ENCODE measurements around the gene C14orf180. TPM values are rescaled to one million over a fixed set of nuclear protein-coding genes. Genes with fewer than 3 reads are reported as not detected.

C14orf180 gene
- total RNA-seq, 3 donors from 2014 or later (not counting 1 experiment from before 2014, with no cell fraction given): not detected

GRCh38 chr14:104609666-104610065 lies 30.1 kb downstream of the C14orf180 start:
- intact Hi-C loops (cut with micrococcal nuclease): no loop called here
- H3K27me3 Mint-ChIP-seq (ENCODE audit: low read depth in 2 of 2): peaks cover 43 to 53% of the 10 kb centered on the region in 2 donors
- no peak overlapping the region for H3K27ac ChIP-seq (ENCODE audit: low read length)
- H3K36me3 Mint-ChIP-seq: no peaks in the 10 kb centered on the region
- no peaks in the 10 kb centered on the region for H3K36me3 ChIP-seq (ENCODE audit: control insufficient read depth, insufficient read depth, low read length)
- no peaks in the 10 kb centered on the region for H3K9me3 ChIP-seq (ENCODE audit: control insufficient read depth, insufficient read depth, low read length)
- no peak overlapping the region for H3K4me3 Mint-ChIP-seq
- DNase-seq (no peak), ATAC-seq (no peak)
- 84% methylated on average over 7 of the region's 7 CpGs for WGBS (ENCODE audit: insufficient coverage)
- no peaks in the 10 kb centered on the region for H3K4me1 Mint-ChIP-seq
- H3K4me1 ChIP-seq (ENCODE audit: control insufficient read depth, insufficient read depth, low read length): no peaks in the 10 kb centered on the region
- no peak overlapping the region for H3K27ac Mint-ChIP-seq
- TF ChIP-seq, protein P1, sequence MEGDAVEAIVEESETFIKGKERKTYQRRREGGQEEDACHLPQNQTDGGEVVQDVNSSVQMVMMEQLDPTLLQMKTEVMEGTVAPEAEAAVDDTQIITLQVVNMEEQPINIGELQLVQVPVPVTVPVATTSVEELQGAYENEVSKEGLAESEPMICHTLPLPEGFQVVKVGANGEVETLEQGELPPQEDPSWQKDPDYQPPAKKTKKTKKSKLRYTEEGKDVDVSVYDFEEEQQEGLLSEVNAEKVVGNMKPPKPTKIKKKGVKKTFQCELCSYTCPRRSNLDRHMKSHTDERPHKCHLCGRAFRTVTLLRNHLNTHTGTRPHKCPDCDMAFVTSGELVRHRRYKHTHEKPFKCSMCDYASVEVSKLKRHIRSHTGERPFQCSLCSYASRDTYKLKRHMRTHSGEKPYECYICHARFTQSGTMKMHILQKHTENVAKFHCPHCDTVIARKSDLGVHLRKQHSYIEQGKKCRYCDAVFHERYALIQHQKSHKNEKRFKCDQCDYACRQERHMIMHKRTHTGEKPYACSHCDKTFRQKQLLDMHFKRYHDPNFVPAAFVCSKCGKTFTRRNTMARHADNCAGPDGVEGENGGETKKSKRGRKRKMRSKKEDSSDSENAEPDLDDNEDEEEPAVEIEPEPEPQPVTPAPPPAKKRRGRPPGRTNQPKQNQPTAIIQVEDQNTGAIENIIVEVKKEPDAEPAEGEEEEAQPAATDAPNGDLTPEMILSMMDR (IDR thresholded peaks at IDR 0.05): no peak
- H3K27me3 ChIP-seq (ENCODE audit: control insufficient read depth, insufficient read depth, low read length): peaks cover 3% of the 10 kb centered on the region
- H3K4me3 ChIP-seq (ENCODE audit: low read length): no peak overlapping the region
- H3K9me3 Mint-ChIP-seq: no peaks in the 10 kb centered on the region

GRCh38 chr14:104610749-104611310 lies 31.3 kb downstream of the C14orf180 start:
- TF ChIP-seq, protein P1 (IDR thresholded peaks at IDR 0.05): no peak
- H3K27me3 Mint-ChIP-seq (ENCODE audit: low read depth in 2 of 2): peaks cover 35 to 44% of the 10 kb centered on the region in 2 donors

DNA sequence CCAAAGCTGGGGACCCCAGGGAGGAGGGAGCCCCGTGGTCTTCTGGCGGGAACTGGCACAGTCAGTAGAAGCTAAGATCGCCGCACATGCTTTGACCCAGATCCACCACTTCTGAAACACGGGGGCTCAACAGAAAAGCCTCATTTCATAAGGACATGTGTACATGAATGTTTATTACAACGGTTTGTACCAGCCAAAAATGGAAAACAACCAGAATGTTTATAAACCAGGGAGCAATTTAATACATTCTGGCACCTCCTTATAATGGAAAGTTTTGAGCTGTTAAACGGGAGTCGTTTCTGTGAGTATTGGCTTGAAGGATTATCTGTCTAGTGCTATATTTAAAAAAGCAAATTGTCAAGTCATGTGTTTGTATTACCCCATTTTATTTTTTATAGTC lies 32.3 kb downstream of the C14orf180 start:
- H3K27ac Mint-ChIP-seq: no peak overlapping the region
- TF ChIP-seq, protein P1 (IDR thresholded peaks at IDR 0.05): no peak

More at GRCh38 chr14:104610749-104611310, 31.3 kb downstream of the C14orf180 start:
- no peaks in the 10 kb centered on the region for H3K36me3 Mint-ChIP-seq
- H3K9me3 Mint-ChIP-seq: no peaks in the 10 kb centered on the region
- H3K27ac Mint-ChIP-seq: no peak overlapping the region
- WGBS (ENCODE audit: insufficient coverage): 67% methylated on average over 4 of the region's 4 CpGs
- Histone ChIP-seq H3K27ac (ENCODE audit: low read length) (no peak overlapping the region), H3K9me3 (ENCODE audit: control insufficient read depth, insufficient read depth, low read length) (no peaks in the 10 kb centered on the region), H3K4me3 (ENCODE audit: low read length) (no peak overlapping the region), H3K36me3 (ENCODE audit: control insufficient read depth, insufficient read depth, low read length) (no peaks in the 10 kb centered on the region), H3K27me3 (ENCODE audit: control insufficient read depth, insufficient read depth, low read length) (peaks cover under 1% of the 10 kb centered on the region), H3K4me1 (ENCODE audit: control insufficient read depth, insufficient read depth, low read length) (no peaks in the 10 kb centered on the region)
- intact Hi-C loops (cut with micrococcal nuclease): no loop called here
- H3K4me3 Mint-ChIP-seq: no peak overlapping the region
- DNase-seq (no peak), ATAC-seq (no peak)
- H3K4me1 Mint-ChIP-seq: no peaks in the 10 kb centered on the region

More for the DNA sequence above, 32.3 kb downstream of the C14orf180 start:
- Mint-ChIP-seq H3K36me3 (no peaks in the 10 kb centered on the region), H3K27me3 (ENCODE audit: low read depth in 2 of 2) (peaks cover 29 to 37% of the 10 kb centered on the region in 2 donors), H3K9me3 (no peaks in the 10 kb centered on the region), H3K4me1 (no peaks in the 10 kb centered on the region), H3K4me3 (no peak overlapping the region)
- Histone ChIP-seq H3K36me3 (ENCODE audit: control insufficient read depth, insufficient read depth, low read length) (no peaks in the 10 kb centered on the region), H3K9me3 (ENCODE audit: control insufficient read depth, insufficient read depth, low read length) (no peaks in the 10 kb centered on the region), H3K4me3 (ENCODE audit: low read length) (no peak overlapping the region), H3K4me1 (ENCODE audit: control insufficient read depth, insufficient read depth, low read length) (no peaks in the 10 kb centered on the region), H3K27ac (ENCODE audit: low read length) (no peak overlapping the region), H3K27me3 (ENCODE audit: control insufficient read depth, insufficient read depth, low read length) (no peaks in the 10 kb centered on the region)
- intact Hi-C loops (cut with micrococcal nuclease): no loop called here
- no peak for DNase-seq
- no peak for ATAC-seq
- WGBS (ENCODE audit: insufficient coverage): 65% methylated on average over 6 of the region's 8 CpGs
